ENCODE results near the gene CNKSR3.

Gene CNKSR3

GRCh38 chr6:154471609-154472362 lies 38.7 kb downstream of the CNKSR3 start:
- H3K4me1 Mint-ChIP-seq: peaks cover 4% of the 10 kb centered on the region
- H3K4me3 Mint-ChIP-seq: no peak overlapping the region
- H3K36me3 Mint-ChIP-seq: no peaks in the 10 kb centered on the region
- no peak for ATAC-seq (ENCODE audit: low read depth)
- DNase-seq (ENCODE audit: low spot score in 2 of 2): no peak
- H3K9me3 Mint-ChIP-seq: peaks cover 4% of the 10 kb centered on the region
- H3K27ac Mint-ChIP-seq: no peak overlapping the region
- H3K27me3 Mint-ChIP-seq: peaks cover 1% of the 10 kb centered on the region

- no peaks in the 10 kb centered on the region for H3K36me3 Mint-ChIP-seq
- peaks cover 1% of the 10 kb centered on the region for H3K27me3 Mint-ChIP-seq
- no peak for ATAC-seq (ENCODE audit: low read depth)
- no peak for DNase-seq (ENCODE audit: low spot score in 2 of 2)
- no peak overlapping the region for H3K27ac Mint-ChIP-seq
- peaks cover 3% of the 10 kb centered on the region for H3K9me3 Mint-ChIP-seq
- H3K4me1 Mint-ChIP-seq: peaks cover 4% of the 10 kb centered on the region
- no peak overlapping the region for H3K4me3 Mint-ChIP-seq
Observed at GRCh38 chr6:154469306-154469935, 41.1 kb downstream of the CNKSR3 start.

- H3K36me3 Mint-ChIP-seq: no peaks in the 10 kb centered on the region
- H3K9me3 Mint-ChIP-seq: peaks cover 3% of the 10 kb centered on the region
- no peak overlapping the region for H3K4me3 Mint-ChIP-seq
- peaks cover 4% of the 10 kb centered on the region for H3K4me1 Mint-ChIP-seq
- DNase-seq (ENCODE audit: low spot score in 2 of 2) (no peak), ATAC-seq (ENCODE audit: low read depth) (no peak)
- peaks cover 1% of the 10 kb centered on the region for H3K27me3 Mint-ChIP-seq
- no peak overlapping the region for H3K27ac Mint-ChIP-seq
Observed at GRCh38 chr6:154468760-154469159, 41.7 kb downstream of the CNKSR3 start.

DNA sequence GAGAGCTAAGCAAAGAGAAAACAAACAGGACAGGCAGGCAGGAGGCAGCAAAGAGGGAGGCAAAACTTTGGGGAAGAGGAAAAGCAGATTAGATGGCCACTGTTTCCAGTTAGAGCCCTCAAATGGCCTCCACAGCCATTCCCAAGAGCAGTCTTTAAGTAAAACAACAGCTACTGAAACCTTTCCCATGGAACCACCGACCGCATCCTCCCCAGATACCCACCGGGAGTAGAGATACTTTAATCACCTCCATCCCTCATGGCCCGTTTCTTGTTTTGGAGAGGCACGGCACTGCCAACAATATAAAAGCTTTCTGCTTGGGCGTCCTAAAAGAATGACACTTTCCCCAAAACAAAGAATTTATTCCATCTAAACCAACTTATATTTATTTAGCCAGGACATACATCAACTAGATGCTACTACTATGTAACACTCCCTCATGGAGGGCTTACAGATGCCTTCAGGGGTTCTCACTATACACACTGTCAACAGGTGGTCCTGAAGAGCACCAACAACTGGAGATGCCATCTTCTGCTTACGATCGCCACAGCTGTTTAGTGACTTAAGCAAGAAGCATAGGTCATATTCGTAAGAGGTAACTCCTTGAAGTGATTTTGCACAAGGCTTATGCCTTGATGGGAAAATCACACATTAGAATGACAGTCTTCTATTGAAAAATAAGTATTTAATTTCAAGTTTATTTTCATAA lies 43.4 kb downstream of the CNKSR3 start:
- Mint-ChIP-seq H3K27ac (no peak overlapping the region), H3K4me1 (peaks cover 4% of the 10 kb centered on the region), H3K4me3 (no peak overlapping the region), H3K27me3 (no peaks in the 10 kb centered on the region), H3K36me3 (no peaks in the 10 kb centered on the region), H3K9me3 (peaks cover 3% of the 10 kb centered on the region)
- DNase-seq (ENCODE audit: low spot score in 2 of 2) (no peak), ATAC-seq (ENCODE audit: low read depth) (no peak)

GRCh38 chr6:154466139-154466538 lies 44.3 kb downstream of the CNKSR3 start:
- peaks cover 4% of the 10 kb centered on the region for H3K4me1 Mint-ChIP-seq
- peaks cover 3% of the 10 kb centered on the region for H3K9me3 Mint-ChIP-seq

GRCh38 chr6:154463573-154464419 lies 46.7 kb downstream of the CNKSR3 start:
- ATAC-seq (ENCODE audit: low read depth): no peak
- Mint-ChIP-seq H3K4me1 (peaks cover 4% of the 10 kb centered on the region), H3K27me3 (no peaks in the 10 kb centered on the region), H3K27ac (no peak overlapping the region), H3K4me3 (no peak overlapping the region), H3K9me3 (peaks cover 1% of the 10 kb centered on the region), H3K36me3 (no peaks in the 10 kb centered on the region)
- DNase-seq (ENCODE audit: low spot score in 2 of 2): no peak

More at GRCh38 chr6:154466139-154466538, 44.3 kb downstream of the CNKSR3 start:
- no peaks in the 10 kb centered on the region for H3K36me3 Mint-ChIP-seq
- no peak overlapping the region for H3K27ac Mint-ChIP-seq
- ATAC-seq (ENCODE audit: low read depth) (no peak), DNase-seq (ENCODE audit: low spot score in 2 of 2) (no peak)
- no peak overlapping the region for H3K4me3 Mint-ChIP-seq
- no peaks in the 10 kb centered on the region for H3K27me3 Mint-ChIP-seq

GRCh38 chr6:154462425-154462824 lies 48.1 kb downstream of the CNKSR3 start:
- Mint-ChIP-seq H3K4me3 (no peak overlapping the region), H3K36me3 (no peaks in the 10 kb centered on the region), H3K27me3 (peaks cover 4% of the 10 kb centered on the region), H3K4me1 (no peaks in the 10 kb centered on the region), H3K9me3 (no peaks in the 10 kb centered on the region), H3K27ac (no peak overlapping the region)
- no peak for ATAC-seq (ENCODE audit: low read depth)
- no peak for DNase-seq (ENCODE audit: low spot score in 2 of 2)

DNA sequence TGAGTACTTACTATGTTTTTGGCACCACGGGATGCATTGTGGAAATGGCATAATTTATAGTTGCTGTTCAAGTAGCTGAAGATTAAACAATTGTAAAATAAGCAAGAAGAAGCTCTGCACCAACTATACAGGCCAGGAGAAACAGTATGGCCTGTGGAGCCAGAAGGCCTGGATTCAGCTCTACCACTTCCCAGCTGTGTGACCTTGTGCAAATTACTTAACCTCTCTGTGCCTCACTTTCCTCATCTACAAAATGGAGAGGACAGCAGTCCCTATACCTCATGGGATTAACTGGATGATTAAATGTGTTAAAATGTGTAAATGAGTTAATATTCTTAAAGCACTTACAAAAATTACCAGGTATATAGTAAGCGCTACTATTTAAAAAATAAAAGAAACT lies 49.1 kb downstream of the CNKSR3 start:
- peaks cover 4% of the 10 kb centered on the region for H3K27me3 Mint-ChIP-seq
- H3K4me1 Mint-ChIP-seq: no peaks in the 10 kb centered on the region
- H3K27ac Mint-ChIP-seq: no peak overlapping the region
- H3K4me3 Mint-ChIP-seq: no peak overlapping the region
- no peaks in the 10 kb centered on the region for H3K36me3 Mint-ChIP-seq
- no peak for DNase-seq (ENCODE audit: low spot score in 2 of 2)
- no peak for ATAC-seq (ENCODE audit: low read depth)
- H3K9me3 Mint-ChIP-seq: no peaks in the 10 kb centered on the region

DNA sequence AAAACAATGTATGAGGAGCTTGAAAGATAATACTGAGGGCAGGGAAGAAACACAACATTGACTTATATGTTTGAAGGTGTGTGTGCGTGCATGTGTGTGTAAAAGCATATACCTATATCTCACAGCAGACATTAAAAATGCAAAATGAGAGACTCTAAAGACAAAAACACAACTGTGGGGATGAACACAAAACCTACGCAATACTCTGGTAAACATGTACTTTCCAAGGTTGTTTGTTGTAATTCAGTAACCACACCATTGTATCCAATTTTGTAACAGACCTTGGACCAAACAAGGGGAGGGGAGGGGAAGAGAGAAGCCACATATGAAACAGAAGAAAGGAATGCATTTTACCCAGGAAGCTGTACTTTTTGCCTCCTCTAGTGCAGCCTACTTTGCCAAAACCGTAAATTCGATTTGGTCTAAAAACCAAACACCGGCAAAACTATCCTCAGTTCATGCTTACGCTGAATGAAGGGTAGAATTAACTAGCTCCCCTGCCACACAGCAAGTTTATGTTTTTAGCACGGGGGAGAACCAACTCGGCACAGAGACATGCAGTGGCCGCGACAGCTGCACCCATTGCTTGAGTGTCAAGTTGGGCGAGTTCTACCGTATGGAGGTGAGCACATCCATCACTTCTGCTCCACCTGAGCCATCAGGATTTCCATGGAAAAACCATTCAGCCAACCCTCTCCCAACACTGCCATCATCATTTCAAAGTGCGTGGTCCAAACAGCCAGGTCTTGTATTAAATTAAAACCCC lies 50.0 kb downstream of the CNKSR3 start:
- Mint-ChIP-seq H3K4me1 (no peaks in the 10 kb centered on the region), H3K36me3 (no peaks in the 10 kb centered on the region), H3K27me3 (peaks cover 4% of the 10 kb centered on the region), H3K27ac (no peak overlapping the region), H3K9me3 (no peaks in the 10 kb centered on the region), H3K4me3 (no peak overlapping the region)
- DNase-seq (ENCODE audit: low spot score in 2 of 2) (no peak), ATAC-seq (ENCODE audit: low read depth) (no peak)

GRCh38 chr6:154459513-154459912 lies 51.0 kb downstream of the CNKSR3 start:
- ATAC-seq (ENCODE audit: low read depth) (no peak), DNase-seq (ENCODE audit: low spot score in 2 of 2) (no peak)
- Mint-ChIP-seq H3K4me1 (no peaks in the 10 kb centered on the region), H3K9me3 (no peaks in the 10 kb centered on the region), H3K36me3 (no peaks in the 10 kb centered on the region), H3K27me3 (peaks cover 4% of the 10 kb centered on the region), H3K27ac (no peak overlapping the region), H3K4me3 (no peak overlapping the region)

DNA sequence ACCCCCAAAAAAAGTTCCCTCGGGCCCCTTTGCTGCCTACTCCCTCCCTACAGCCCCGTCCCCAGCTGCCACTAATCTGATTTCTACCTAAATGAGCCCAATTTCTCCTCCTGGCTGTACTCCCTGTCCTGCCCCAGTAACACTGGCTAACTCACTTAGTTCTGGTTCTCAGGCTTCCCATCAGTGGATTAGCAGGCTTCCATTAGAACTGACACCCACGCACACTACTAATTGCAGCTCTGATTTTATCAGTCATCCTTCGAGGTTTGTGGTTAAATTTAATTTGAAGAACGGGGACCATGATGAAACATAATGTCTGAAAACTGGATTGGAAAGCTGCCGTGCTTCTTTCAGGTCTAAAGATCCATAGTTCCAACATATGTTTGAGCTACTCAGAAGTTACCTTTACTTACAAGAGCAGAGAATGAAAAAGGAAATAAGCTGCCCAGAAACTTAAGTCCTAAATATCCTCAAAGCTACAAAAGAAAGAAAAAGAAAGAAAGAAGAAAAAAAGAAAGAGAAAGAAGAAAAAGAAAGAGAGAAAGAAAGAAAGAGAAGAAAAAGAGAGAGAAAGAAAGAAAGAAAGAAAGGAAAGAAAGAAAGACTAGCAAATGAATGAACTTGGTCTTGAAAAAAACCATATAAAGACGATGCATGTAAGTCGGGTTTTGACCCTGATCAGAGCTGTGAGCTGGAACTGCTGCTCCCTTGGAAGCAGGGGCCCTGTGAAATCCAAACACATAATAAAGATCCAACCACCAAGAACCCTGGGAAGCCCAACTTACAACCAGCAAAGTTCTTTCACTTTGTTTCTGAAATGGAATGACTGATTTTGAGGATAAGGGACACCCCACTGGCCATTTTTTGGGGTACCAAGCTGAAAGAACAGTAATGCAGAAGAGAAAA lies 51.7 kb downstream of the CNKSR3 start:
- Mint-ChIP-seq H3K27ac (no peak overlapping the region), H3K27me3 (peaks cover 4% of the 10 kb centered on the region), H3K4me1 (no peaks in the 10 kb centered on the region), H3K36me3 (no peaks in the 10 kb centered on the region), H3K9me3 (peaks cover under 1% of the 10 kb centered on the region), H3K4me3 (no peak overlapping the region)
- ATAC-seq (ENCODE audit: low read depth) (no peak), DNase-seq (ENCODE audit: low spot score in 2 of 2) (no peak)

DNA sequence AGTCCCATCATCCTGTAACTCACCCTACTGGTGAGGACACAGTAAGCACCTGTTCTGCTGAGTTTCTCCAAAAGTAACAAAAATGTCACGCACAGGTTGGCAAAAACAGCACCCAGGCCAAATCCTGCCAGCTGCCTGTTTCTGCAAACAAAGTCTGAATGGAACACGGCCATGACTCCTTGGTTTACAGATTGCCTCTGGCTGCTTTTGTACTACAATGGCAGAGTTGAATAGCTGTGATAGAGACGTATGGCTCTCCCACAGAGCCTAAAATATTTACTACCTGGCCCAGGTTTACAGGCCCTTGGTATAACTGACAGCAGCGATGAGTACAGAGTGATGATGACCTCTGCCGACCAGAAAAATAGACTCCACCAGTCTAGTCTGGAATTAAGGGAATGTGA lies 52.6 kb downstream of the CNKSR3 start:
- Mint-ChIP-seq H3K27ac (no peak overlapping the region), H3K9me3 (peaks cover 1% of the 10 kb centered on the region), H3K36me3 (no peaks in the 10 kb centered on the region), H3K4me1 (no peaks in the 10 kb centered on the region), H3K4me3 (no peak overlapping the region), H3K27me3 (peaks cover 4% of the 10 kb centered on the region)
- ATAC-seq (ENCODE audit: low read depth) (no peak), DNase-seq (ENCODE audit: low spot score in 2 of 2) (no peak)

Measured in memory B cell (primary cell).